ENCODE data around the gene SH3TC1. TPM values are rescaled to one million over a fixed set of nuclear protein-coding genes. Genes with fewer than 3 reads are reported as not detected.

The SH3TC1 gene
- total and polyA plus RNA-seq, 2 donors from 2014 or later, result 43.1 to 127 TPM

- Histone ChIP-seq H3K4me1 (ENCODE audit: control insufficient read depth in 2 of 3, insufficient read depth in 2 of 3, low read depth in 1 of 3, low read length in 3 of 3) (peaks cover 0 to 15% (median 12%) of the 10 kb centered on the region in 3 donors), H3K36me3 (ENCODE audit: control insufficient read depth in 2 of 3, insufficient read depth in 3 of 3, low read length in 3 of 3) (peaks cover 0 to 55% (median 27%) of the 10 kb centered on the region in 3 donors), H3K4me3 (ENCODE audit: low read length in 3 of 3) (no peak overlapping the region), H3K27me3 (ENCODE audit: control insufficient read depth, insufficient read depth, low read length) (no peaks in the 10 kb centered on the region), H3K27ac (ENCODE audit: low read depth in 2 of 2, low read length in 2 of 2) (no peak overlapping the region), H3K9ac (ENCODE audit: low read length in 3 of 3) (no peak overlapping the region), H3K9me3 (ENCODE audit: control insufficient read depth in 2 of 3, insufficient read depth in 1 of 3, low read length in 3 of 3) (no peaks in the 10 kb centered on the region)
- DNase-seq (peak in 1 of 5 donors; percentile 72), FAIRE-seq (no peak)
- intact Hi-C loops (cut with DNase I), result no loop called here
- TF ChIP-seq CTCF (IDR thresholded peaks at IDR 0.05; ENCODE audit: borderline replicate concordance, extremely low read depth, insufficient read depth), result no peak
Observed at GRCh38 chr4:8216443-8217245, 17.6 kb downstream of the SH3TC1 start.

DNA sequence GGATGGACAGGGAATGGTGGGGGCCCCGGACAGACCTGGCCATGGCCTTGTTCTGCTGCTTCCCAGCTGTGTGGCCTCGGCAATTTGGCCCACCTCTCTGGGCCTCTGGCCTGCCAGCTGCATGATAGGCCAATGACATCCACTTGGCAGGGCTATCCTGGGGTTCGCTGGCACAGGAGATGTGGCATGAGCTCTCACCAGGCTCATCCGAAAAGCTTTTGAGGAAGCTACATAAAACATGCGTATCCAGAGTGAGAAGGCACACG lies 18.1 kb downstream of the SH3TC1 start:
- no peak for FAIRE-seq
- TF ChIP-seq CTCF (IDR thresholded peaks at IDR 0.05; ENCODE audit: borderline replicate concordance, extremely low read depth, insufficient read depth), result no peak
- H3K36me3 ChIP-seq (ENCODE audit: control insufficient read depth in 2 of 3, insufficient read depth in 3 of 3, low read length in 3 of 3), result peaks cover 0 to 56% (median 27%) of the 10 kb centered on the region in 3 donors

DNA sequence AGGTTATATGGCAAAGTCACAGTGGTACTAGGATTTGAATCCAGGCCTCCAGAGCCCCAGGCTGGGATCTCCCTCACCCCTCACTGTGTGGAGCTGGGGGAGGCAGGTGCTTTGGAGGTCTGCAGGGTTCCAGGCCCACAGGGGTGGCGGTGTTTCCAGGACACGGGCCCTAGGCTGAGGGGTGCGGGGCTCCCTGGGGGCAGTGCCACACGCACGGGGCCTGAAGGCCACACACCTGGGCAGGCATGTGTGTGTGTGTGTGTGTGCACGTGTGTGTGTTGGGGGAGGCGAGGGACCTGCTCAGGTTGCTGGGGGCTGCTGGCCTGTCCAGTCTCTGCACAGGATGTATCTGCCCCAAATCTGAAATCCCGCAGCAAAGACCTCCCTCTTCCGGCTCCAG lies 18.8 kb downstream of the SH3TC1 start:
- Histone ChIP-seq H3K27me3 (ENCODE audit: control insufficient read depth, insufficient read depth, low read length) (no peaks in the 10 kb centered on the region), H3K36me3 (ENCODE audit: control insufficient read depth in 2 of 3, insufficient read depth in 3 of 3, low read length in 3 of 3) (peaks cover 0 to 57% (median 31%) of the 10 kb centered on the region in 3 donors), H3K4me3 (ENCODE audit: low read length in 3 of 3) (no peak overlapping the region), H3K9me3 (ENCODE audit: control insufficient read depth in 2 of 3, insufficient read depth in 1 of 3, low read length in 3 of 3) (no peaks in the 10 kb centered on the region), H3K4me1 (ENCODE audit: control insufficient read depth in 2 of 3, insufficient read depth in 2 of 3, low read depth in 1 of 3, low read length in 3 of 3) (peaks cover 0 to 15% (median 12%) of the 10 kb centered on the region in 3 donors), H3K9ac (ENCODE audit: low read length in 3 of 3) (no peak overlapping the region), H3K27ac (ENCODE audit: low read depth in 2 of 2, low read length in 2 of 2) (no peak overlapping the region)
- peak in 1 of 5 donors; percentile 68 for DNase-seq
- FAIRE-seq, result no peak
- TF ChIP-seq CTCF (IDR thresholded peaks at IDR 0.05; ENCODE audit: borderline replicate concordance, extremely low read depth, insufficient read depth), result no peak
- intact Hi-C loops (cut with DNase I), result no loop called here

More for the DNA sequence above, 18.1 kb downstream of the SH3TC1 start:
- Histone ChIP-seq H3K27me3 (ENCODE audit: control insufficient read depth, insufficient read depth, low read length) (no peaks in the 10 kb centered on the region), H3K4me1 (ENCODE audit: control insufficient read depth in 2 of 3, insufficient read depth in 2 of 3, low read depth in 1 of 3, low read length in 3 of 3) (peaks cover 0 to 15% (median 12%) of the 10 kb centered on the region in 3 donors), H3K4me3 (ENCODE audit: low read length in 3 of 3) (no peak overlapping the region), H3K27ac (ENCODE audit: low read depth in 2 of 2, low read length in 2 of 2) (no peak overlapping the region), H3K9me3 (ENCODE audit: control insufficient read depth in 2 of 3, insufficient read depth in 1 of 3, low read length in 3 of 3) (no peaks in the 10 kb centered on the region), H3K9ac (ENCODE audit: low read length in 3 of 3) (no peak overlapping the region)
- no peak for DNase-seq
- intact Hi-C loops (cut with DNase I), result no loop called here
